Brain pericyte (primary cell): ENCODE measurements around the gene SAMD14.

Experiments used
- DNase-seq: peaks from one replicate; pipeline ENCODE4 v3.0.0-alpha.2; 2012; ENCODE audit warnings: low read depth, low spot score

Gene SAMD14

GRCh38 chr17:50129728-50130558 is at the start of gene SAMD14:
SAMD14 (minus strand) TSS chr17:50130160; CDS start chr17:50124959, 5,201 bp downstream.
- no peak for DNase-seq

- DNase-seq = peak; percentile 99
These were observed 48.2 kb upstream of the SAMD14 start for GRCh38 chr17:50177983-50178834.

GRCh38 chr17:50177476-50177875 is 47.5 kb upstream of the SAMD14 start:
- no peak for DNase-seq

GRCh38 chr17:50176559-50177357 is 46.8 kb upstream of the SAMD14 start:
- no peak for DNase-seq

- DNase-seq = no peak
These were observed 45.3 kb upstream of the SAMD14 start for GRCh38 chr17:50175035-50175807.

- no peak for DNase-seq
These were observed 44.5 kb upstream of the SAMD14 start for GRCh38 chr17:50174444-50174843.

- DNase-seq = peak; percentile 83
These were observed 43.5 kb upstream of the SAMD14 start for GRCh38 chr17:50173335-50173941.

- no peak for DNase-seq
These were observed 43.0 kb upstream of the SAMD14 start for GRCh38 chr17:50172936-50173334.

- DNase-seq = no peak
These were observed 42.2 kb upstream of the SAMD14 start for GRCh38 chr17:50172130-50172529.

GRCh38 chr17:50171371-50172071 is 41.6 kb upstream of the SAMD14 start:
- no peak for DNase-seq

GRCh38 chr17:50170662-50171370 is 40.9 kb upstream of the SAMD14 start:
- DNase-seq = no peak

- no peak for DNase-seq
These were observed 40.0 kb upstream of the SAMD14 start for GRCh38 chr17:50169881-50170459.

GRCh38 chr17:50169121-50169764 is 39.3 kb upstream of the SAMD14 start:
- peak; percentile 67 for DNase-seq

GRCh38 chr17:50168319-50168718 is 38.4 kb upstream of the SAMD14 start:
- DNase-seq = no peak

- DNase-seq = no peak
These were observed 37.4 kb upstream of the SAMD14 start for GRCh38 chr17:50167371-50167770.

GRCh38 chr17:50166518-50167181 is 36.7 kb upstream of the SAMD14 start:
- no peak for DNase-seq

- DNase-seq = no peak
These were observed 36.0 kb upstream of the SAMD14 start, which contains the start of gene SGCA for GRCh38 chr17:50165867-50166517. SGCA (plus strand) TSS chr17:50166005; CDS start chr17:50166041, 36 bp downstream.
